SJSA1 (cell line): Measurements from ENCODE around the gene CPB2. TPM values are rescaled to one million over a fixed set of nuclear protein-coding genes. Genes with fewer than 3 reads are reported as not detected.

Experiments
- DNase-seq, 2 experiments: peaks; one replicate each; pipeline ENCODE4 v3.0.0-alpha.2; 2015 to 2020; ENCODE audit warnings: low spot score in 2 of 2, low read depth in 1 of 2
- H3K27ac ChIP-seq: fragments of 250-450 bp; sonication (Bioruptor Pico); 2 replicates; pipeline ENCODE4 v1.5.1; 2020; ENCODE audit warnings: mild to moderate bottlenecking, moderate library complexity
- H3K27me3 ChIP-seq: fragments of 250-450 bp; sonication (Bioruptor Pico); replicated peaks from 2 replicates; pipeline ENCODE4 v1.5.1; 2020; ENCODE audit warnings: mild to moderate bottlenecking, moderate library complexity
- H3K36me3 ChIP-seq: fragments of 250-450 bp; sonication (Bioruptor Pico); 2 replicates; pipeline ENCODE4 v1.5.1; 2020; ENCODE audit warnings: mild to moderate bottlenecking
- H3K4me1 ChIP-seq: fragments of 250-450 bp; sonication (Bioruptor Pico); replicated peaks from 2 replicates; pipeline ENCODE4 v1.6.1; 2021; ENCODE audit warnings: mild to moderate bottlenecking
- H3K4me3 ChIP-seq: fragments of 250-450 bp; sonication (Bioruptor Pico); 2 replicates; pipeline ENCODE4 v1.5.1; 2020; ENCODE audit warnings: mild to moderate bottlenecking
- H3K9me3 ChIP-seq: fragments of 250-450 bp; sonication (Bioruptor Pico); replicated peaks from 2 replicates; pipeline ENCODE4 v1.5.1; 2020; ENCODE audit warnings: mild to moderate bottlenecking
- total RNA-seq: library from RNA; depleted of rRNA; stranded (reverse); fragments of >200 nt; shearing (Covaris generic); gene quantifications from 2 replicates; pipeline ENCODE4 v1.2.3, GENCODE V29; 2014; rRNA removed

The CPB2 gene
- not detected in 2 replicates for total RNA-seq

GRCh38 chr13:46104868-46105267 lies at the start of gene CPB2:
TSS of gene CPB2 (minus strand) at chr13:46105033. CDS start at chr13:46105009, 24 bp downstream.
- Histone ChIP-seq H3K4me1 (no peaks in the 10 kb centered on the region), H3K36me3 (no peaks in the 10 kb centered on the region), H3K9me3 (no peaks in the 10 kb centered on the region), H3K27ac (no peak within 1 kb of the TSS), H3K4me3 (no peak within 1 kb of the TSS), H3K27me3 (no peaks in the 10 kb centered on the region; the same call in 1 of the 2 replicates)
- no peak for DNase-seq

DNA sequence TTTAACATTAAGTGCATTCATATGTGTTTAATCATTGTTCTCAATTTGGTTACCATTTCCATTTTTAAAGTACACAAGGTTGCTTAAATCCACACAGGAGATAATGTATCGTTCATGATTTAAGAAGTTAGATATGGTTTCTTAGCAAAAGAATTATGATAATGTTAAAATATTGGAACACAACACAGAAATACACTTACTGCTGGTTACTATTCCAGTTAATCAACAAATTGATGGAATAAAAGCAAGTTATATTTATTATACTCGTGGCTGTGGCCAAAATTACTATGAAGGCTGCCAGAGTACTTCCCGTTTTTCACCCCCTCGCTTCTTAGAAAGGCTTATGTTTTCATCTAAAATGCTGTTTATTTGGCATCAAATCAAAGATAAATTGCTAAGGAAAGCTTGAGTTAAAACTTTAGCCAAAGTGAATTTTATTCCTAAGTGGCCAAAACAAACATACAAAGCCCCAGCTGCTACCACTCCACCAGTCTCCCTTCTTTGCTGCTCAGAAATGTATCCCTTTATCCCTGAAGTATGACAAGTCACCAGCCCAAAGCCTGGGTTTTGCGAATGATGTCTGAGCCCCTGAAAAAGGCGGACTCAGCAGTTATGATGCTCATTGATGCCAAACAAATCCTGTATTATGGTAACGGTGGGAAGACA lies 49.4 kb upstream of the CPB2 start:
- no peak overlapping the region for H3K27ac ChIP-seq
- no peaks in the 10 kb centered on the region for H3K9me3 ChIP-seq
- H3K27me3 ChIP-seq = no peaks in the 10 kb centered on the region
- peaks cover 25% of the 10 kb centered on the region for H3K36me3 ChIP-seq
- no peaks in the 10 kb centered on the region for H3K4me1 ChIP-seq
- no peak for DNase-seq
- no peak overlapping the region for H3K4me3 ChIP-seq

- no peak overlapping the region for H3K27ac ChIP-seq
- DNase-seq = no peak
- no peaks in the 10 kb centered on the region for H3K27me3 ChIP-seq
- peaks cover 25% of the 10 kb centered on the region for H3K36me3 ChIP-seq
- no peak overlapping the region for H3K4me3 ChIP-seq
- H3K9me3 ChIP-seq = no peaks in the 10 kb centered on the region
- H3K4me1 ChIP-seq = no peaks in the 10 kb centered on the region
These were observed 47.9 kb upstream of the CPB2 start for GRCh38 chr13:46152627-46153328.

- H3K27me3 ChIP-seq = no peaks in the 10 kb centered on the region
- no peaks in the 10 kb centered on the region for H3K4me1 ChIP-seq
- no peak overlapping the region for H3K4me3 ChIP-seq
- no peak for DNase-seq
- H3K27ac ChIP-seq = no peak overlapping the region
- peaks cover 22% of the 10 kb centered on the region for H3K36me3 ChIP-seq
- no peaks in the 10 kb centered on the region for H3K9me3 ChIP-seq
These were observed 45.4 kb upstream of the CPB2 start for GRCh38 chr13:46150134-46150693.

- no peak for DNase-seq
- Histone ChIP-seq H3K27ac (no peak overlapping the region), H3K9me3 (no peaks in the 10 kb centered on the region), H3K4me1 (no peaks in the 10 kb centered on the region), H3K4me3 (no peak overlapping the region), H3K27me3 (no peaks in the 10 kb centered on the region), H3K36me3 (peaks cover 17% of the 10 kb centered on the region)
These were observed 44.7 kb upstream of the CPB2 start for GRCh38 chr13:46149272-46150133.

DNA sequence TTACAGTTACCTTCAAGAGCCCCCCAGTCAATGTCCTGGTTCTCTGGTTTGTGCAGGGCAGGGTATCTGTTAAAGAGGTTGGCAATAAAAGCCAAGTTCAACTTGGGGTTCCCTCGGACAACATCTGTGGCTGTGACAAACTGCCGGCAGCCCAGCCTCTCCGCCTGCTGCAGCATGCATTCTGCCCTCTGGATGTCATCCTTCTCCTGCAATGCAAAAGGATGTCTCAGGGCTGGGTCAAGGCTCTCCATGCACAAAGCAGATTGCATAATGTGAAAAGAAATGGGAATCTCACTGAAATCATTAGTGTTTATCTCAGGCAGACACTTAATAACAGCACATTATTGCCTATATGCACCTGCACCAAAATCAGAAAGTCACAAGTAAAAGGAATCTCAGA lies 42.1 kb upstream of the CPB2 start:
- Histone ChIP-seq H3K4me3 (no peak overlapping the region), H3K4me1 (no peaks in the 10 kb centered on the region), H3K9me3 (no peaks in the 10 kb centered on the region), H3K27me3 (no peaks in the 10 kb centered on the region), H3K36me3 (peaks cover 3% of the 10 kb centered on the region; the same call in 1 of the 2 replicates), H3K27ac (no peak overlapping the region)
- no peak for DNase-seq

- DNase-seq = no peak
- Histone ChIP-seq H3K36me3 (peaks cover 3% of the 10 kb centered on the region; the same call in 1 of the 2 replicates), H3K4me1 (no peaks in the 10 kb centered on the region), H3K4me3 (no peak overlapping the region), H3K27ac (no peak overlapping the region), H3K9me3 (no peaks in the 10 kb centered on the region), H3K27me3 (no peaks in the 10 kb centered on the region)
These were observed 41.1 kb upstream of the CPB2 start for GRCh38 chr13:46145950-46146349.

GRCh38 chr13:46145135-46145534 lies 40.3 kb upstream of the CPB2 start:
- no peak for DNase-seq
- H3K4me1 ChIP-seq = no peaks in the 10 kb centered on the region
- H3K4me3 ChIP-seq = no peak overlapping the region
- H3K27me3 ChIP-seq = no peaks in the 10 kb centered on the region
- H3K36me3 ChIP-seq = peaks cover 3% of the 10 kb centered on the region; the same call in 1 of the 2 replicates
- no peaks in the 10 kb centered on the region for H3K9me3 ChIP-seq
- no peak overlapping the region for H3K27ac ChIP-seq

DNA sequence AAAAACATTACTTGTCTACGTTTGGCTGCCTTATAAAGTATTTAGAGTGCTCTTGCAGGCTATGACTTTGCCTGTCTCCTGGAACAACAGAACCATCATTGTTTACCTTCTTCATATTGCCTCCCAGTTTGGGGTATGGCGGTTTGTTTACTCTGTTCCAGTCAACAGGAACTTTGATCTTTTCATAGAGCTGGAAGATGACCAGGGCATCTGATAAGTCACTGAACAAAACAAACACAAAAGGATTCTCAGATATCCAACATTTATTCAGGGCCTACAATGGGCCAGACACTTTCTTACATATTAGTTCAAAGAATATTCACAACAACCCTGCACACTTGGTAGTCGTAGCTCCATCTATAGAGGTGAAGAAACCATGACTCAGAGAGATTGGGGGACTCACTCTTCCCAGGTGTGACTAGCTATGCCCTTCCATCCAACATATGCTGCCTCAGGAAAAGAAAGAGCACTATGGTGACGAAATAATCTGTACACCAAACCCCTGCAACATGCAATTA lies 38.4 kb upstream of the CPB2 start:
- no peak overlapping the region for H3K4me3 ChIP-seq
- H3K9me3 ChIP-seq = no peaks in the 10 kb centered on the region
- H3K27me3 ChIP-seq = no peaks in the 10 kb centered on the region
- no peaks in the 10 kb centered on the region for H3K4me1 ChIP-seq
- no peak for DNase-seq
- no peak overlapping the region for H3K27ac ChIP-seq
- H3K36me3 ChIP-seq = no peaks in the 10 kb centered on the region; the same call in 1 of the 2 replicates

- H3K27me3 ChIP-seq = no peaks in the 10 kb centered on the region
- H3K9me3 ChIP-seq = no peaks in the 10 kb centered on the region
- no peak overlapping the region for H3K27ac ChIP-seq
- H3K36me3 ChIP-seq = no peaks in the 10 kb centered on the region; the same call in 1 of the 2 replicates
- no peaks in the 10 kb centered on the region for H3K4me1 ChIP-seq
- DNase-seq = no peak
- H3K4me3 ChIP-seq = no peak overlapping the region
These were observed 37.9 kb upstream of the CPB2 start for GRCh38 chr13:46142776-46143175.

- no peak overlapping the region for H3K4me3 ChIP-seq
- H3K9me3 ChIP-seq = no peaks in the 10 kb centered on the region
- H3K27me3 ChIP-seq = no peaks in the 10 kb centered on the region
- DNase-seq = no peak
- no peak overlapping the region for H3K27ac ChIP-seq
- no peaks in the 10 kb centered on the region; the same call in 1 of the 2 replicates for H3K36me3 ChIP-seq
- H3K4me1 ChIP-seq = no peaks in the 10 kb centered on the region
These were observed 35.2 kb upstream of the CPB2 start for GRCh38 chr13:46140044-46140443.

- Histone ChIP-seq H3K27me3 (no peaks in the 10 kb centered on the region), H3K27ac (no peak overlapping the region), H3K4me1 (no peaks in the 10 kb centered on the region)
These were observed 32.9 kb upstream of the CPB2 start for GRCh38 chr13:46137627-46138317.

GRCh38 chr13:46136688-46137087 lies 31.9 kb upstream of the CPB2 start:
- Histone ChIP-seq H3K27me3 (no peaks in the 10 kb centered on the region), H3K27ac (no peak overlapping the region), H3K4me3 (no peak overlapping the region), H3K4me1 (no peaks in the 10 kb centered on the region), H3K36me3 (no peaks in the 10 kb centered on the region; the same call in none of the 2 replicates), H3K9me3 (no peaks in the 10 kb centered on the region)
- DNase-seq = no peak

More at GRCh38 chr13:46137627-46138317, 32.9 kb upstream of the CPB2 start:
- Histone ChIP-seq H3K36me3 (no peaks in the 10 kb centered on the region; the same call in none of the 2 replicates), H3K9me3 (no peaks in the 10 kb centered on the region), H3K4me3 (no peak overlapping the region)
- DNase-seq = no peak
